AG20443 (cell line): ENCODE measurements around the gene ZBTB42.

ENCODE experiments used
- DNase-seq: peaks from one replicate; pipeline ENCODE4 v3.0.0; 2012; ENCODE audit warnings: low spot score, mixed read lengths

Gene ZBTB42

DNA sequence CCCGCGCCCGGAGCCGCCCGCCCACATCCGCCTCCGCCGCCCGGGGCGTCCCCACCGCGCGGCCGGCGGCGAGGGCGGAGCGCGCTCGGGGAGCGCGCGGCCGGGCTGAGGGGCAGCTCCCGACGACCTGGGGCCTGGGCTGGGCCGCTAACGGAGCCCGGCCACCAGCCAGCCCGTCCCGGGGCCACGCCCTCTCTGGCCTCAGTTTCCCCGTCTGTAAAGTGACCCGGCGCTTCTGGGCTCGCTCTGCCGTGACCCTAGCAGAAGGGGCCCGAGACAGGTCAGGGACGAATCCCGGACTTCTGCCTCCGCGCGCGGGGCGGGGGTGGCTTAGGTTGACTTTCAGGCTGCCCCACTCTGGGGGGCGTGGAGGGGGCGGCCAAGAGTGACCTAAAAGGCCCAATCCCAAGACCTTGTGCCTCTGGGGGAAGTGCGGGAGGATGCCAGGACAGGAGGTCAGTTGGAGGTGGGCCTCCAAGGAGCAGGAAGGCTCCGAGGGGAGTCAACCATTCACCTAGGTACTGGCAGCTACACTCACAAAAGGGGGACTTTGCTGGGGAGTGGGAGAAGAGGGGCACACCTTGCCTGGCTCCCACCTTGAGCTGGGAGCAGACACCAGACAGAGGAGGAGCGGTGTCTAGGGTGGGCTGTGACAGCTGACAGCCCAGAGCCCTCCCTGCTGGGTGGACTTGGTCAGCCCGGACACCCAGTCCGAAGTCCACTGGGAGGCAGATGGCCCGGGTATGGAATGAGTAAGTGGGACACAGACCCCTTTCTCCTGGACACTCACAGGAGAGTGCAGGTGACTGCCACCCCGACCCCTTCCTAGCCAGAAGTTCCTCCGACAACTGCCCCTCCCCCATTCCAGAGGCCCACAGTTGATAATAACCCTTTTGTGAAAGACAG lies 4.9 kb upstream of the ZBTB42 start:
- DNase-seq: peak; percentile 94

DNA sequence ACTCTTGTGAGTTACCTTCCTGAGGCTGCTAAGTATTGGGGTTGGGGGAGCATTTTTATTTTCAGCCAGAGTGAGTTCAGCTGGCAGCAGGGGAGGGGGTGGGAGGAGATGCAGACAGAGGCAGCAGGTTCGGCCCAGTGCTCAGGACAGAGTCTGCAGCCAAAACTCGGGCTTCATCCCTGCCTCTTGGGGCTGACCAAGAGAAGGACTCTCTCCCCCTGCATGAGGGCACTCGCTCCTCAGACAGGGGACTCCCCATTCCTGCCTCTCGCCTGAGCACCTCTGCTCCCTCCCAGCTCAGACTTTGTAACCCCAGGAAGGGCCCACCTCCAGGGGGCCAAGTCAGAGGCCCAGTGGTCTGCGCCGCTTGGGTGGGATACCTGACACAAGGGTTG lies 4.2 kb upstream of the ZBTB42 start:
- DNase-seq: no peak

DNA sequence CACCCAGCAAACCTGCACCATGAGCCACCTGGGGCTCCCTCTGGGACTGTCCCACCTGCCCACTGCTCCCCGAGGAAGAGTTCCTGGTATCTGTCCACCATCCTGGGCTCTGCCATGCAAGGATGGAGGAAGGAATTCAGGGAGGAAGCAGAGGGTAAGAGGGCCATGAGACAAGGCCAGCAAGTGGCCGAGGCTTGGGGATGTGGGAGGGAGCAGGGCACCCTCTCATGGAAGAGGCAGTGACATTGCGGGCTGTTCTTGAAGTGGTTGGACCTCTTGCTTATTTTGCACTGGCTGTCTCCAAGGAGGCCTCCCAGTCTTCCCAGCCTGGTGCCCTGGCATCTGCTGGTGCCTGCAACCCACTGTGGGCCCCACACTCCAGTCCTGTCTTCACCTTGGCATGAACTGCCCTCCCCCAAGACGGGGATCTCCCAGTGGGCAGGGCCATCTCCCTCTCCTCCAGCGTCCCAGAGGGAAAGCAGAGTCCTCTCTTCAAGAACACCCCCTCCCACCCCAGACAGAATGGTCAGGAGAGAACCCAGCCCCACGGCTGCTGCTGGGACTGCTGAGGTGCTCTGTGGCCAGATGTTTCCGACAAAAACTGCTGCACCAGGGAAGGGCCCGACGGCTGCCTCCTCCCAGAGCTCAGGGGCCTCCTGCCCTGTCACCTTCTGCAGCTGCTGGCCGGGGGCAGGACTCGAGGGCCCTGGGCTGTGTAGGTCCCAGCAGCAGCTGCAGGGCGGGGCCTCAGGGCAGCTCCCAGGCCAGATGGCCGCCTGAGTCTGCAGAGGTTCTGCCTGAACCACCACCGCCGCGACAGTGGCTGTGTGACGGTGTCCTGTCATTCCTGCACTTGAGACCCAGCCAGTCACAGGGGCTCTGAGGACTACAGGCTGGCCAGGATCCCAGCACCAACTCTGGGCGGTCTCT lies 3.5 kb upstream of the ZBTB42 start:
- peak; percentile 32 for DNase-seq

DNA sequence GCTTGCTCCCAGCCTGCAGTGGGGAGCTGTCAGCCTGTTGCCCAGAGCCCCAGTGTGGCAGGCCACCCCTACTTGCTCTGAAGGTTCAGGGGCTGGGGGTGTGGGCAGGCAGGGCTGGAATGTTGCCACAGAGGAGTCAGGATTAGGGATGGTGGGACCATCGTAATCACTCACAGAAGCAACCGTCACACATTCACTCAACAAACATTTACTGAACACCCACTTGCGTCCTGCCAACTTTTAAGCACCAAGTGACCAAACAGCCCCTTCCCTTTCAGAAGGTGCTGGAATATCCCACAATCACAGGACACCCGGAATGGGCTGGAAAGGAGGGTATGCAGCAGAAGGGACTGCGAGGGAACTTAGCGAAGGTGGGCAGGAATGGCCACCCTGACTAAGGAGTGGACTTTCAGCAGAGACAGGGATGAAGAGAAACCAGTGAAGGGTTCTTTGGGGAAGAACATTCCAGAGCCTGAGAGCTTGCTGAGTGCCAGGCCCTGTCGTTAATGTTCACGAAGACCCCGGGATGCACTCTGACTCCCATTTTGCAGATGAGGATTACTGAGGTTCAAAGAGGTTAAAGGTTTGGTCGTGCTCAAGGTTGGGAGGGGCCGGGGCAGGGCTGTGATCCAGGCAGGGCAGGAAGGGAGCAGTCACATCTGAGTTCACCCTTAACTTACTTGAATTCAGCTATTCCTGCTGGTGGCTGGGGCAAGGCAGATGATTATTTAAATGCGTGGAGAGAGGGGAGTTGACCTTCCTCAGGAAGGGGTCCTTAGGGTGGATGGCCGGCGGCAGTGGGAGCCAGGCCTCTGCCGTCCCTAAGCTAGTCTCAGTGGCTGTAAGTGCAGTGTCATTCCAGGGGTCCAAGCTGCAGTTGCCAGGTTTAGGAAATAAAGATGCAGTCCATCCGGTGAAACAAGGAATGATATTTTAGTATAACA lies 2.3 kb upstream of the ZBTB42 start:
- DNase-seq: no peak

DNA sequence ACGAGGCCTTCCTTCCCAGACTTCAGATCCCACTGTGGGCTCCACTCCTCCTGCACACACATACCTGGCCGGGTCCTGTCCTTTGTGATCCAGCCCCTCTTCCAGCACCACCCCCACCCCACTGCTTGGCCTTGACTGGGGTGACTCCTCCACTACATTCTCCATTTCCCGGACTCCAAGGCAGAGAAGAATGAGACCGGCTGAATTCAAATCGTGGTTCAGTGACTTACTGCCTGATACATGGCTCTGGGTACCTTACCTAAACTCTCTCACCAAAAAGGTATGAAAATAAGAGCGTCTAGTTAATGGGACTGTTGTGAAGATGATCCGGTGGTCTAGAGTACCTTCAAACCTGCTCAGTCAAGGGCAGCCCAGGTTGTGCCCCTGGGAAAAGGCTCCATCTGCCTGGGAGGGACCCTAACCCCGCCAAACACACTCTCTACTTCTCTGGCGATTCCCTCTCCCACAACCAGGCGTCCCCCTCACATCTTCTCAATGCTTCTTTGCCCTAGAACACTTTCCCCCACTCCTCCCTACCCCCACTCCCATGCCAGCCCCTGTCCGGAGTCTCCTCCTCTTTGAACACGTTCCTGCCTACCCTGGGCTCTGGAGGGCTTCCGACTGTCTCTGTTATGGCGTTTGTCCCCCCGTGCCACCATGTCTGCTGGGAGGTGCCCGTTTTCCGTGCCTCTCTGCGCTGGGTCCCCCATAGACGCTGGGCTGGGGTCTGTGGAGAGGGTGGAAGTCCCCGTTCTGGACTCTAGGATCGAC lies 1.5 kb upstream of the ZBTB42 start:
- no peak for DNase-seq

DNA sequence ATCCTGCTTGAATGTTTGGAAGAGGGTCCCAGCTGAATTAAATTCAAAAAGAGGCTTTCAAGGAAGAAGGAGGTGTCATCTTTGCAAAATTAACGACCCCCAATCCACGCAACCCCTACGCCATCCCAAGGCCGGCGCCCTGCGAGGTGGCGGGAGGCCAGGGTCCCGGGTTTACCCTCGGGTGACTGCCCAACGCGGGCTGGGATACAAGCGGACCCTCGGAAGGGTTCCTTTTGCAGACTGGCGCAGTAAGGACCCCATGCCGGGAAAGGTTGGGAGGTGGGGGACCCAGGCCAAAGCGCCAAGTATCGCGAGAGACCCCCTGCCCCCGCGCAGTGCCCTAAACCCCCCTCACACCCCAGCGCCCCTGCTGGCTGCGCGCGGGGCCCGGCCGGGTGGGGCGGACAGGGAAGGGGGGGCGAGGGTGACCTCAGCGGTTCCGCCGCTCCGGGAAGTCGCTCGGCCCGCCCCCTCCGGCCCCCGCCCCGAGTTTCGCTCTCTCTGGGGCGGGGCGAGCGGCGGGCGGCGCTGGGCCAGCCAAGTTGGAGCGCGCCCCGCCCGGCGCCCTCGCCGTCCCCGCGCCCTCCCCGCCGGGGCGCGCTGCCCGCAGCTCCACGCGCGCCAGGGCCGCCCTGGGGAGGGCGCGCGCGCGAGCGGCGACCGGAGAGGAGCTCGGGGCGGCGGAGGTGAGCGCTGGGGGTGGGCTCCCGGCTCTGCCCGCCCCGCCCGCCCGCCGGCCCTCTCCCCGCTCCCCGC lies 708 bp upstream of the ZBTB42 start:
- peak; percentile 95 for DNase-seq

DNA sequence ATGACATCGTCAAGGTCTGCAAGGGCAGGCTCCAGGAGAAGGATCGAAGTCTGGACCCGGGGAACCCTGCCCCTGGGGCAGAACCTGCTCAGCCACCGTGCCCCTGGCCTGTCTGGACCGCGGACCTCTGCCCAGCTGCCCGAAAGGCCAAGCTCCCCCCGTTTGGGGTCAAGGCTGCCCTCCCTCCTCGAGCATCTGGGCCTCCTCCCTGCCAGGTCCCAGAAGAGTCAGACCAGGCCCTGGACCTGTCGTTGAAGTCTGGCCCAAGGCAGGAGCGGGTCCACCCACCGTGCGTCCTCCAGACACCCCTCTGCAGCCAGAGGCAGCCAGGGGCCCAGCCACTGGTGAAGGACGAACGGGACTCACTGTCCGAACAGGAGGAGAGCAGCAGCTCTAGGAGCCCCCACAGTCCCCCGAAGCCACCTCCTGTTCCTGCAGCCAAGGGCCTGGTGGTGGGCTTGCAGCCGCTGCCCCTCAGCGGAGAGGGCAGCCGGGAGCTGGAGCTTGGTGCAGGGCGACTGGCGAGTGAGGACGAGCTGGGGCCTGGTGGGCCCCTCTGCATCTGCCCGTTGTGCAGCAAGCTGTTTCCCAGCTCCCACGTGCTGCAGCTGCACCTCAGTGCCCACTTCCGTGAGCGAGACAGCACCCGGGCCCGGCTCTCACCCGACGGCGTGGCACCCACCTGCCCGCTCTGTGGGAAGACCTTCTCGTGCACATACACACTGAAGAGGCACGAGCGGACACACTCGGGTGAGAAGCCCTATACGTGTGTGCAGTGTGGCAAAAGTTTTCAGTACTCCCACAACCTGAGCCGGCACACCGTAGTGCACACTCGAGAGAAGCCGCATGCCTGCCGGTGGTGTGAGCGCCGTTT lies 856 bp downstream of the ZBTB42 start:
- no peak for DNase-seq

DNA sequence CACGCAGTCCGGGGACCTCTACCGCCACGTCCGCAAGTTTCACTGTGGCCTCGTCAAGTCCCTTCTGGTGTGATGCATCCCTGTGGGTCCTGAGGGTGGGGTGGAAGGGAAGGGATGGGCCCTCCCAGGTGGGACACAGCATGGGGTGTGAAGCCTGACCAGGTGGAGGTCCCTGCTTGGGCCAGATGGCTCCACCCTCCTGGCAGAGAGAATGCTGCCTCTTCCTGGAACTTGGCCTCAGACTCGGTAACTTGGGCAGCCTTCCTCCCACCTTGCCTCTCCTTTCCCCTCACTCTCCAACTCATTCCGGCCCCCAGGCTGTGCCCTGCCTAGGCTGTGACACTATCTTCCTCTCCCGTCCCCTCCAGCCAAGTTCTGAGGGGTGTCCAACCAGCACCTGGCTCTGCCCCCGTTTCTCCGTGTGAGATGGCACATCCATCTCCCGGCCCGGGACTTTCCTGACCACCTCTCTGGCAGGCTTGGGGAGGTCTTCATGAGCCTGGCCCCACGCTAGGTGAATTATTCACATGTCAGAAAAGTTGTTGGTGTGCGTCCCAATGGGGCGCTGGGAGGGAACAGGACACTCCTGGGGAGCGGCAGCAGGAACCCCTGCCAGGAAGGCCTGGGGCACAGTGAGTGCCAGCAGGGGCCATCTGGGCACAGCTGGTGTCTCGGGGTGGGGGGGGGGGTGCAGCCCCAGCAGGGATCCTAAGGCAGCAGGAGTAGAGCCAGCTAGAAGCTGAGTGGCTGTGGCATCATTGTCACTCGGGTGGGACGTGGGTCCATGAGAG lies 1.7 kb downstream of the ZBTB42 start:
- no peak for DNase-seq

DNA sequence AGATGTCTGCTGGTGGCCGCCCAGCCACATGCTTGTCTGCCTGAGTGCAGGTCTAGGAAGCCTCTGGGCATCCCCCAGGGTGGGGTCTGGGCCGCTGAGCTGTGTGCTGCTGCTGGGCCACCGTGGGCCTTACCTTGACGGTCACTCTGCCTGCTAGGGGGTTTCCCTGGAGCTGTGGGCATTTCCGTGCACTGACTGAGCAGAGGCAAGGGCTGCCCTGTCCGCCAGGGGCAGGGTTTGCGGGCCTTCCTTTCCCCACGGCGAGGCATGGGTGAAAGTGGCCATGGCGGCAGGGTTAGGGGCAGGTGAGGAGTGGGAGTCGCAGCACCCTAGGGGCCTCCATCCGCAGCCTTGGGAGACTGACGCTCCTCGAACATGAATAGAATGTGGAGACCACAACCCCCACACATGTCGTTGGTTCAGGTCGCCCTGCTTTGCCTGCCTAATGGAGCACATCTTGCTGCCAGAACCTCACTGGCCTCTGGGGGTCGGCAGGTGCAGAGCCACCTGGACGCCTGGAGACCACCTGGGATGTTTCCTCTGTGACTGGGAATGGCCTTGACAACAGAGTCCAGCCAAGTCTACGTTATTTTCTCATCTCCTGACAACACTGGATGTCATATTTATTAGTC lies 2.5 kb downstream of the ZBTB42 start:
- DNase-seq: no peak

DNA sequence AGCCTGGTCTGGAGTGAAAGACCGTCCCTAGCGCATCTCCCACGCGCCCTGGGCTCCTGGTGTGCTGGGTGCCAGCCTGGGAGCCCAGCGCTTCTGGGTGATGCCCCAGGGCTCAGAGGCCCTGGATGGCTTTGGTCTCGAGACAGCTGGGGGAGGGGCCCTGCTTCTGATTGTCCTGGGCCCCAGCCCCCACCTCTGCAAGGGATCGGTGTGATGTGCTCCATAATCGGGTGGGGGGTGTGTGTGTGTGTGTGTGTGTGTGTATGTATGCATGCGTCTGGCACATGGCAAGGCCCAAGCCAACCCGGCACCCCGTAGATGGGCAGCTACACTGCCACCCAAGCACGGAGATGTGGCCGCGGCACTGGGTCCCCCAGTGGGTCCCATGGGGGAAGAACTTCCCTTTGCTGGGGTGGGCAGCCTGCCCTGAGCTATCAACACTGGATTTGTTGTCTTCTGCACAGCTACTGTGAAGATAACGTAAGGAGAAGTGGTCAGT lies 3.1 kb downstream of the ZBTB42 start:
- no peak for DNase-seq

DNA sequence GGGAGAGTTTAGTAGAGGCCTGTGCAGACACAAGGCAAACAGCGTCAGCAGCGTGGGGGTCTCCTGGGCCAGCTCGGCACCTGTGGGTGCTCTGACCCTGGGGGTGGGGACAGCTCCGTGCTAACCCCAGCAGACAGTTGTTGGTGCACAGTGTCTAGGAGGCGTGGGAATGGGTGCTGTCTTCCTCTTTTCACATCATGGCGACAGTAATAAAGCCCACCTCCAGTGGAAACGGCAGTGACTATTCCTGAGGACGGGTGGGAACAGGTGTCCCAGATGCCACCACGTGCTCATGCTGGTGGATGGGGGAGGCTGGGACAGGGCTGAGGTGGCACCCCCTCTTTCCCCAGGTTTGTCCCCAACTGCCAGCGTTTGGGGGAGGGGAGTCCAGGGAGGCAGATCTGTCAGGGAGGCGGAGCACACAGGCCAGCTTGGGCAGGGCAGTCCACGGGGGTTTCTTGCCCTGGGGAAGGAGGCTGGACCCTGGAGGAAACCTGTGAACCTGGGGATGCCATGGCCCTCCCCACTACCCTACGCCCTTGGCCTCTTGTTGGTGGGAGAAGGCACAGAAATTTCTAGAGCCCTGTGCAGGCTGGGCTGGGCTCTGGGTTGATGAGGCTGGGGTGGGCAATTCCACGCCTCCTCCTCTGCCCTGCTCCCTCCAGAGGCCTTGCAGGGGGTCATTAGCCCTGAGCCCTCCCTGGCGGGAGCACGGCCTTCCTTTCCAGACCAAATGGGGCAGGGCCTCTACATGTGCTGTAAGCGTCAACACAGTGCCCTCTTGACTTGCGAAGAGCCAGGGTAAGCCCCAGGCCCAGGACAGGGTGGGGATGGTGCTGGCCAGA lies 3.8 kb downstream of the ZBTB42 start:
- DNase-seq: no peak

DNA sequence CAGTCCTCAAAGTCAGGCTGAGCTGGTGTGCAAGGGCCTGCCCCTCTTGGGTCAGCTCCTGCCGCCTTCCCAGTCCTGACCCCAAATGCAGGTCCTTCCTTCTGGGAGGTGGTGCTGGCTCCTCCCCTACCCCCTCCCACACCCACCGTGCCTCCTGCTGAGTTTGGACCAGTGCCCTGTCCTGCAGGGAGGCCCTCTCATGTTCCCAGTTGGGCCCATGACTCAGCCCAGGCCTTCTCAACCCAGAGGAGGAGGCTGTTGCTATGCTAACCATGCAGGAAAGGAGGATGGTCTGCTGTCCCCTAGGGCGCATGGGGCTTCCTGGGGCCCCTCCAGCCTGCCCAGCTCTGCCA lies 4.4 kb downstream of the ZBTB42 start:
- DNase-seq: peak; percentile 83

DNA sequence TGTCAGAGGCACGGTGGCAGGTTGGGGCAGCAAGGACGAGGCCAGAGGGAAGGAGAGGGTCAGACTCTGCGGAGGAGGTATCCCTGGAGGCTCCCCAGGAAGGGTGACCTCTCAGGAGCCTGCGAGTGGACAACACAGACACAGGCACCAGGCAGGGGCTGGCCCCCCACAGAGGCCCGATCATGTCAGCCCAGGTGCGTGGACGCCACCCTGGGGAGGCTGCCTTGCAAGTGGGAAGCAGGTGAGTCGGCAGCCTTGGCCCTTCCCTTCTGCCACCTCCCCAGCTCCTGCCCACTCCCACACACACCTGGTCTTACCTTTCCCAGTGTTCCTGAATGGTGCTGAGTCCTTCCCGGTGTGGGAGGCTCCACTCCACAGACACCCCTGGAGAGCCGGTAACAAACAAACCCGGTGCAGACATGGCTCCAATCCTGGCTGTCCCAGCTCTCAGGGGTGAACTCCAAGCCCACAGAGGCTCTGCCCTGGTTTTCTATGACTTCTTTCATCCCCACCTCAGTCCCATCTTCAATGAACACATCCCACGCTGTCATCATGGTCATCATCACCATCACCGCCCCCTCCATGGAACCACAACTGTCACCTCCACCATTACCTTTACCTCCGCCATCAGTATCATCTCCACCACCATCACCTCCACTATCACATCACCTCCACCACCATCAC lies 5.2 kb downstream of the ZBTB42 start:
- DNase-seq: no peak

DNA sequence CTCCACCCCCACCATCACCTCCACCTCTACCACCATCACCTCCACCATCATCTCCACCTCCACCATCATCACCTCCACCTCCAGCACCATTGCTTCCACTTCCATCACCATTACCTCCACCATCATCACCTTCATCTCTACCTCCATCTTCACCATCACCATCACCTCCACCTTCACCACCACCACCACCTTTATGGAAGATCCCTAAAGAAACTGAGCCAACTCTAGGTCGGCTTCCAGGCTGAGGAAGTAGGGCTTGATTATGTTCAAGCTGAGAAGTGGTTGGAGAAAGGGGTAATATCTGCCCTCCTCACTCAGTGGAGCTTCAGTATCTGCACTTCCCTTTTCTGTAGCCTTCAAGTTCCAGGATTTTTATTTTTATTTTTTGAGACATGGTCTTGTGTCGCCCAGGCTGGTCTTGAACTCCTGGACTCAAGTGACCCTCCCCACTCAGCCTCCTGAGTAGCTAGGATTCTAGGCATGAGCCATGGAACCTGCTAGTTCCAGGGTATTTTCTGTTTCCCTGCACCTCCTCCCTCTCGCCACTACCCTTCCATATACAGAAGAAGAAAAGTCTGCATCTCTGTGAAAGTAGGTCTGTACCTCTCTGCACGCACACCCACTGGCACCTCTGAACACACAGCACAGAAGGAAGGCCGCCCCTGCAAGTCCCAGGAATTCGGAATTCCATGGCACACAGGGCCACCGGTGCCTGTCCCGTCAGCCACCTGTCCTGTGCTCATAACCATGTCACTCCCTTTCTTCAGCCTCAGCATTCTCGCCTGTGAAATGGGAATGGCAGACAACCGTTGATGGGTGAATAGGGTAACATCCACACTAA lies 5.9 kb downstream of the ZBTB42 start:
- no peak for DNase-seq

DNA sequence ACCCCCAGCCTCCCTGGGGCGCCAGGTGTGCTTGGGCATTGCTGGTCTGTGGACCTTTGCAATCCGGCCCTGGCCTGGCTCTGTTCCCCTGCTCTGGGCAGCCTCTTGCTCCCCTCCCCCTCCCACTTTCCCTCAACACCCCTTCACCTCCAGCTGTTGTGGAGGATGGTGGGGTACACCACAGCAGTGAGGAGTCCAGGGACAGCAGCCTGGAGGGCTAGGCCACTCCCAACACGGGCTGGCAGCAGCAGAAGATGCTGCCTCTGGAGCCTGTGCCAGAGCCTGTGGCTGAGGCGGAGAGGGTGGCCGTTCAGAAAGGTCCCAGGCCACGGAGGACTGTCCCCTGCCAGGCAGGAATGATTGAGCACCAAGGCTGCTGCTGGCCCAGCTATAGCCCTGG lies 7.6 kb downstream of the ZBTB42 start:
- no peak for DNase-seq
